ENCODE data around the gene WASF3.

The WASF3 gene

GRCh38 chr13:26534036-26534726 is 23.3 kb upstream of the WASF3 start:
- no peak for TF ChIP-seq FOXP2 (optimal IDR thresholded peaks at IDR 0.05; ENCODE audit: borderline replicate concordance, extremely low read depth, extremely low read length, insufficient read depth)
- TF ChIP-seq, protein P1, sequence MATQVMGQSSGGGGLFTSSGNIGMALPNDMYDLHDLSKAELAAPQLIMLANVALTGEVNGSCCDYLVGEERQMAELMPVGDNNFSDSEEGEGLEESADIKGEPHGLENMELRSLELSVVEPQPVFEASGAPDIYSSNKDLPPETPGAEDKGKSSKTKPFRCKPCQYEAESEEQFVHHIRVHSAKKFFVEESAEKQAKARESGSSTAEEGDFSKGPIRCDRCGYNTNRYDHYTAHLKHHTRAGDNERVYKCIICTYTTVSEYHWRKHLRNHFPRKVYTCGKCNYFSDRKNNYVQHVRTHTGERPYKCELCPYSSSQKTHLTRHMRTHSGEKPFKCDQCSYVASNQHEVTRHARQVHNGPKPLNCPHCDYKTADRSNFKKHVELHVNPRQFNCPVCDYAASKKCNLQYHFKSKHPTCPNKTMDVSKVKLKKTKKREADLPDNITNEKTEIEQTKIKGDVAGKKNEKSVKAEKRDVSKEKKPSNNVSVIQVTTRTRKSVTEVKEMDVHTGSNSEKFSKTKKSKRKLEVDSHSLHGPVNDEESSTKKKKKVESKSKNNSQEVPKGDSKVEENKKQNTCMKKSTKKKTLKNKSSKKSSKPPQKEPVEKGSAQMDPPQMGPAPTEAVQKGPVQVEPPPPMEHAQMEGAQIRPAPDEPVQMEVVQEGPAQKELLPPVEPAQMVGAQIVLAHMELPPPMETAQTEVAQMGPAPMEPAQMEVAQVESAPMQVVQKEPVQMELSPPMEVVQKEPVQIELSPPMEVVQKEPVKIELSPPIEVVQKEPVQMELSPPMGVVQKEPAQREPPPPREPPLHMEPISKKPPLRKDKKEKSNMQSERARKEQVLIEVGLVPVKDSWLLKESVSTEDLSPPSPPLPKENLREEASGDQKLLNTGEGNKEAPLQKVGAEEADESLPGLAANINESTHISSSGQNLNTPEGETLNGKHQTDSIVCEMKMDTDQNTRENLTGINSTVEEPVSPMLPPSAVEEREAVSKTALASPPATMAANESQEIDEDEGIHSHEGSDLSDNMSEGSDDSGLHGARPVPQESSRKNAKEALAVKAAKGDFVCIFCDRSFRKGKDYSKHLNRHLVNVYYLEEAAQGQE (IDR thresholded peaks at IDR 0.05; ENCODE audit: insufficient read depth in 1 of 2, low read depth in 2 of 2, low read length in 2 of 2): no peak
- TF ChIP-seq TAF1 (IDR thresholded peaks at IDR 0.05; ENCODE audit: borderline replicate concordance, insufficient read depth, low read length): no peak
- TF ChIP-seq POLR2AphosphoS5 (IDR thresholded peaks at IDR 0.05; ENCODE audit: low read depth, low read length): no peak
- no peak for TF ChIP-seq SIN3A (IDR thresholded peaks at IDR 0.05; ENCODE audit: borderline replicate concordance, insufficient read depth, low read length)

- TF ChIP-seq FOXP2 (optimal IDR thresholded peaks at IDR 0.05; ENCODE audit: borderline replicate concordance, extremely low read depth, extremely low read length, insufficient read depth): no peak
- no peak for TF ChIP-seq TAF1 (IDR thresholded peaks at IDR 0.05; ENCODE audit: borderline replicate concordance, insufficient read depth, low read length)
- no peak for TF ChIP-seq POLR2AphosphoS5 (IDR thresholded peaks at IDR 0.05; ENCODE audit: low read depth, low read length)
Measured at GRCh38 chr13:26538363-26539317, 18.8 kb upstream of the WASF3 start.

DNA sequence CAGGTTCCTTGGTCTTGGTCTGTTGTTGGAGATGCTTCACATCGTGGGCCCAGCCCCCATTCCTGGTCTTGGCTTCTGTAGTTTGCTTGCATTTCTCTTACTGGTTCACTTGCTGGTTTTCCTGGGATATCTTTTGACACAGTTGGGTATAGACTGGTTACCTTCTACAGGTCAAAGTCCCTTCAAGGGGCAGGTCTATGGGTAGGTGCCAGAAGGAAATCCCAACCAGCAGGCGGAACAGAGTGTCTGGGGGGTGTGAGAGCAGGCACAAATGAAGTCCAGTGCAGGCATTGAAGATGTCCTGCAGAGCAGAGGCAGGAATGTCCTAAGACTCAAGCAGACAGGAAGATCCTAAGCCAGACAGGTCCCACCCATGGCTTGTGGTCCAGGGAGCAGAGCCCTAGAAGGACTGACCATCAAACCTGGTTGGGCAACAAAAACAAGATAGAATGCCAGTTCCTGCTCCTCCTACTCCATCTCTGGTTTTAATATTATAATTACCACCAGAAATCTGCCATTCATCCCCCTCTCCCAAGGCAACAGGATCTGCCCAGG is 17.7 kb upstream of the WASF3 start:
- TF ChIP-seq, protein P1 (IDR thresholded peaks at IDR 0.05; ENCODE audit: insufficient read depth in 1 of 2, low read depth in 2 of 2, low read length in 2 of 2): no peak
- TF ChIP-seq TAF1 (IDR thresholded peaks at IDR 0.05; ENCODE audit: borderline replicate concordance, insufficient read depth, low read length): no peak
- TF ChIP-seq POLR2AphosphoS5 (IDR thresholded peaks at IDR 0.05; ENCODE audit: low read depth, low read length): no peak
- no peak for TF ChIP-seq SIN3A (IDR thresholded peaks at IDR 0.05; ENCODE audit: borderline replicate concordance, insufficient read depth, low read length)
- TF ChIP-seq FOXP2 (optimal IDR thresholded peaks at IDR 0.05; ENCODE audit: borderline replicate concordance, extremely low read depth, extremely low read length, insufficient read depth): no peak

DNA sequence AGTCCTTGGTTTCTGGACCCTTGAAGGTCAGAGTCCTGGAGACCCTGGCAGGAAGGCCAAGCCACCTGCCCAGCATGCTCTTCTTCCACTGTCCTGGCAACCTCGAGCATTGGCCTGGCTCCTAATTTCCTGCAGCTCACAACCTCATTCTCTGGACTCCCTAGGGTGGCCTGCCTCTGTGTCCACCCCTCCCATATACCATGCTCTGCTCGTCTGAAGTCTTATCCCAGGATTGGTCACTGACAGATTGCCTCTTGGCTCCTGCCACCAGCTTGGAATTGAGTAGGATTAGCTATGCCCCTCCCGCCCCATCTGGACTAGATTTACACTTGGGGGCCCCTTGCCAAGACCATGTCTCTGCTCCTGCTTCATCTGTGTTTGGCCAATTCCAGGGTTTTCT is 17.1 kb upstream of the WASF3 start:
- TF ChIP-seq SIN3A (IDR thresholded peaks at IDR 0.05; ENCODE audit: borderline replicate concordance, insufficient read depth, low read length): no peak
- TF ChIP-seq, protein P1 (IDR thresholded peaks at IDR 0.05; ENCODE audit: insufficient read depth in 1 of 2, low read depth in 2 of 2, low read length in 2 of 2): no peak
- TF ChIP-seq POLR2AphosphoS5 (IDR thresholded peaks at IDR 0.05; ENCODE audit: low read depth, low read length): no peak
- no peak for TF ChIP-seq FOXP2 (optimal IDR thresholded peaks at IDR 0.05; ENCODE audit: borderline replicate concordance, extremely low read depth, extremely low read length, insufficient read depth)
- TF ChIP-seq TAF1 (IDR thresholded peaks at IDR 0.05; ENCODE audit: borderline replicate concordance, insufficient read depth, low read length): no peak

- TF ChIP-seq, protein P1 (IDR thresholded peaks at IDR 0.05; ENCODE audit: insufficient read depth in 1 of 2, low read depth in 2 of 2, low read length in 2 of 2): no peak
Measured at GRCh38 chr13:26541041-26541440, 16.4 kb upstream of the WASF3 start.
